ENCODE data around the gene CETN2.
"Not testable (repeated sequence)": the region's sequence is repeated elsewhere in the genome, so short reads cannot be mapped to it uniquely, and the experiment has no call there.

CETN2 gene

DNA sequence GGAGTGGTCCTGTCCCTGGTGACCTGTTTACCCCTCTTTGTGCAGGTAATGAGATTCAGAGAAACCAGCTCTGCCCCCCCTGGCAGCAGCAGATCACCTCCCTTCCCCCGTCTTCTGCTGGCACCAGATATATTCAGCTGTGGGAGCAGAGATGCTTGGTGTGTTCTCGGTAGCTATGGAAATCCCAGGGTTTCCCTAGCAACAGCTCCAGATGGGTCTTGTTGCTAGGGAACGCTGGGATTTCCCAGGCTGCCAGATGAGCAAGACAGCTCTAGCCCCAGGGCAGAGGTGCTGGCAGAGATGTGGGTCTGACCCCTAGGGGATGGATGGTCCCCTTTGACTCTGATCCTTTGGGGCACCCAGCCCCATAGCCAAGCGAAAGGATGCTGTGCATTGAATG lies 20.2 kb downstream of the CETN2 start:
- Histone ChIP-seq H3K36me3 (ENCODE audit: insufficient read depth, low read length) (no peaks in the 10 kb centered on the region), H3K27me3 (ENCODE audit: insufficient read depth, low read length) (no peaks in the 10 kb centered on the region)

DNA sequence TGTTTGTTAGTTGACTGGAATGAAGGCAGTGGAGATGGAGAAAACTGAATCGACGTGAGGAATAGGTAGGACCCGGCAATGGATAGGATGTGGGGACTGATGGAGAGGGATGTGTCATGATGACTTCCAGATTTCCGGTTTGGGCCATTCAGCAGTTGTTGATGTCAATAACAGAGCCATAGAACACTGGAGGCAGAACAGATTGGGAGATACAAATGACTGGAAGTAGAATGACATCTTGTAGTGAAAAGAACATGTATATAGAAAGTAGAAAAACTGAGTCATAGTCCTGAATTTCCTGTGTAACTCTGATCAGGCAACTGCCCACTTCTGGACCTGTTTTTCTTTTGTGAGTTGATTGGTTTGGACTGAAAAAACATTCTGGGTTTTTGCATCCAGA lies 24.5 kb downstream of the CETN2 start:
- H3K9me3 ChIP-seq (ENCODE audit: low read length), result no peaks in the 10 kb centered on the region
- no peaks in the 10 kb centered on the region for H3F3A ChIP-seq (ENCODE audit: insufficient read depth, low read length)
- H3K27me3 ChIP-seq (ENCODE audit: insufficient read depth, low read length), result no peaks in the 10 kb centered on the region
- TF ChIP-seq, protein P1, sequence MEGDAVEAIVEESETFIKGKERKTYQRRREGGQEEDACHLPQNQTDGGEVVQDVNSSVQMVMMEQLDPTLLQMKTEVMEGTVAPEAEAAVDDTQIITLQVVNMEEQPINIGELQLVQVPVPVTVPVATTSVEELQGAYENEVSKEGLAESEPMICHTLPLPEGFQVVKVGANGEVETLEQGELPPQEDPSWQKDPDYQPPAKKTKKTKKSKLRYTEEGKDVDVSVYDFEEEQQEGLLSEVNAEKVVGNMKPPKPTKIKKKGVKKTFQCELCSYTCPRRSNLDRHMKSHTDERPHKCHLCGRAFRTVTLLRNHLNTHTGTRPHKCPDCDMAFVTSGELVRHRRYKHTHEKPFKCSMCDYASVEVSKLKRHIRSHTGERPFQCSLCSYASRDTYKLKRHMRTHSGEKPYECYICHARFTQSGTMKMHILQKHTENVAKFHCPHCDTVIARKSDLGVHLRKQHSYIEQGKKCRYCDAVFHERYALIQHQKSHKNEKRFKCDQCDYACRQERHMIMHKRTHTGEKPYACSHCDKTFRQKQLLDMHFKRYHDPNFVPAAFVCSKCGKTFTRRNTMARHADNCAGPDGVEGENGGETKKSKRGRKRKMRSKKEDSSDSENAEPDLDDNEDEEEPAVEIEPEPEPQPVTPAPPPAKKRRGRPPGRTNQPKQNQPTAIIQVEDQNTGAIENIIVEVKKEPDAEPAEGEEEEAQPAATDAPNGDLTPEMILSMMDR (IDR thresholded peaks at IDR 0.05; ENCODE audit: low read length), result no peak
- H3K9me2 ChIP-seq (ENCODE audit: low read depth, low read length), result no peaks in the 10 kb centered on the region
- H3K27ac ChIP-seq (ENCODE audit: low read depth, low read length, poor library complexity, severe bottlenecking), result no peak overlapping the region
- no peaks in the 10 kb centered on the region for H4K20me1 ChIP-seq (ENCODE audit: insufficient read depth, low read length)
- H3K4me1 ChIP-seq (ENCODE audit: insufficient read depth, low read length, severe bottlenecking), result no peaks in the 10 kb centered on the region
- H2AFZ ChIP-seq (ENCODE audit: low read length), result no peak overlapping the region
- no peak overlapping the region for H3K9ac ChIP-seq (ENCODE audit: low read length)
- no peaks in the 10 kb centered on the region for H3K79me2 ChIP-seq (ENCODE audit: insufficient read depth, low read length)
- no peak overlapping the region for H3K4me3 ChIP-seq (ENCODE audit: low read depth, low read length, poor library complexity, severe bottlenecking)
- H3K36me3 ChIP-seq (ENCODE audit: insufficient read depth, low read length), result no peaks in the 10 kb centered on the region
- H3K4me2 ChIP-seq (ENCODE audit: low read length), result no peak overlapping the region

More for the DNA sequence above, 20.2 kb downstream of the CETN2 start:
- no peak for TF ChIP-seq EZH2 (IDR thresholded peaks at IDR 0.05; ENCODE audit: borderline replicate concordance, low read length)
- TF ChIP-seq, protein P1 (IDR thresholded peaks at IDR 0.05; ENCODE audit: low read length), result no peak
- Histone ChIP-seq H3K9me2 (ENCODE audit: low read depth, low read length) (no peaks in the 10 kb centered on the region), H2AFZ (ENCODE audit: low read length) (no peak overlapping the region), H3F3A (ENCODE audit: insufficient read depth, low read length) (no peaks in the 10 kb centered on the region), H3K4me2 (ENCODE audit: low read length) (no peak overlapping the region), H3K79me2 (ENCODE audit: insufficient read depth, low read length) (no peaks in the 10 kb centered on the region), H3K9me3 (ENCODE audit: low read length) (no peaks in the 10 kb centered on the region), H3K27ac (ENCODE audit: low read depth, low read length, poor library complexity, severe bottlenecking) (no peak overlapping the region), H3K4me1 (ENCODE audit: insufficient read depth, low read length, severe bottlenecking) (no peaks in the 10 kb centered on the region), H3K9ac (ENCODE audit: low read length) (no peak overlapping the region), H4K20me1 (ENCODE audit: insufficient read depth, low read length) (no peaks in the 10 kb centered on the region), H3K4me3 (ENCODE audit: low read depth, low read length, poor library complexity, severe bottlenecking) (no peak overlapping the region)

DNA sequence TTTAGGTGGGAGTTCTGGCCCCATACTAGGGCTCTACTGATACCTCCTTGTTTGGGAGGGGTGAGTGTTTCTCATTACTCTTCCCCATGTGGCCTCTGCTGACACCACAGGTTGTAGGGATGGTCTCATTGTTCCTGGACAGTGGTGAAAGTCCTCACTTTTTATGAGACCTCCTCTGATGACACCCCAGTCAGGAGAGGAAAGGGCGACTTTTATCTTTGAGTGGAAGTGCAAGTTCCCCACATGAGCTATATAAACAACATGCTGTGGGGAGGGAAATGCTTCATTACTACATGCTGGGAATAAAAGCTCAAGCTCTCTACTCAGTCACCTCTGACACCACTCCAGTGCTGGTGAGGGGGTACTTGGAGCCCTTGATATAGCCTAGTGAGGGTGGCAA lies 31.6 kb downstream of the CETN2 start:
- H3K79me2 ChIP-seq (ENCODE audit: insufficient read depth, low read length), result no peaks in the 10 kb centered on the region
- H3K9me3 ChIP-seq (ENCODE audit: low read length), result no peaks in the 10 kb centered on the region
- H2AFZ ChIP-seq (ENCODE audit: low read length), result no peak overlapping the region
- no peaks in the 10 kb centered on the region for H3K27me3 ChIP-seq (ENCODE audit: insufficient read depth, low read length)
- H3K4me2 ChIP-seq (ENCODE audit: low read length), result no peak overlapping the region
- H3K27ac ChIP-seq (ENCODE audit: low read depth, low read length, poor library complexity, severe bottlenecking), result no peak overlapping the region
- TF ChIP-seq, protein P1 (IDR thresholded peaks at IDR 0.05; ENCODE audit: low read length), result no peak
- TF ChIP-seq EZH2 (IDR thresholded peaks at IDR 0.05; ENCODE audit: borderline replicate concordance, low read length), result no peak
- no peak overlapping the region for H3K9ac ChIP-seq (ENCODE audit: low read length)
- H3K4me1 ChIP-seq (ENCODE audit: insufficient read depth, low read length, severe bottlenecking), result no peaks in the 10 kb centered on the region
- H3K4me3 ChIP-seq (ENCODE audit: low read depth, low read length, poor library complexity, severe bottlenecking), result no peak overlapping the region
- H3K36me3 ChIP-seq (ENCODE audit: insufficient read depth, low read length), result no peaks in the 10 kb centered on the region
- no peaks in the 10 kb centered on the region for H3K9me2 ChIP-seq (ENCODE audit: low read depth, low read length)
- H4K20me1 ChIP-seq (ENCODE audit: insufficient read depth, low read length), result no peaks in the 10 kb centered on the region
- H3F3A ChIP-seq (ENCODE audit: insufficient read depth, low read length), result no peaks in the 10 kb centered on the region

DNA sequence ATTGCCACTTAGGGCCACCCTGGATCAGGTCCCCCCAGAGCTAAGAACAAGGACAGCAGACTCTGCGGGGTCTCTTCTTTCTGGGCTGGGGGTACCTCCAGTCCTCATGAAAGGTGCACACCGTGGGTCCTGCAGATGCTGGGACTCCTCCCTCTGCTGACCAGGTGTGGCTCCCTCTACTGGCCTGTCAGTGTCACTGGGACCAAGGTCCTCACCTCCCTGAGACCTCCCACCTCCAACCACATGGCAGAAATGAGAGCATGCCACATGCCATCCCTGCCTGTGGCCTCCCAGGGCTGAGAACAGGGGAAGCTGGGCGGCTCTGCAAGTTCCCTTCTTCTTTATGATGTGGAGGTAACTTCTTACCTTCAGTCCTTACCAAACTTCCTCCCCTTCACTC lies 43.5 kb downstream of the CETN2 start:
- not testable (repeated sequence) for H3F3A ChIP-seq (ENCODE audit: insufficient read depth, low read length)

More for the DNA sequence above, 43.5 kb downstream of the CETN2 start:
- not testable (repeated sequence) for H3K4me2 ChIP-seq (ENCODE audit: low read length); H3K27ac ChIP-seq (ENCODE audit: low read depth, low read length, poor library complexity, severe bottlenecking); H2AFZ ChIP-seq (ENCODE audit: low read length); H3K9me3 ChIP-seq (ENCODE audit: low read length); H3K27me3 ChIP-seq (ENCODE audit: insufficient read depth, low read length); H3K9ac ChIP-seq (ENCODE audit: low read length); H3K36me3 ChIP-seq (ENCODE audit: insufficient read depth, low read length); H3K4me1 ChIP-seq (ENCODE audit: insufficient read depth, low read length, severe bottlenecking); H3K4me3 ChIP-seq (ENCODE audit: low read depth, low read length, poor library complexity, severe bottlenecking); H4K20me1 ChIP-seq (ENCODE audit: insufficient read depth, low read length); H3K79me2 ChIP-seq (ENCODE audit: insufficient read depth, low read length); H3K9me2 ChIP-seq (ENCODE audit: low read depth, low read length)

Data from OCI-LY1 (cell line).